A549 (cell line): ENCODE results near the gene ADCY2. TPM values are rescaled to one million over a fixed set of nuclear protein-coding genes. Genes with fewer than 3 reads are reported as not detected.

Experiments
- ATAC-seq, 2 experiments: fragments of 200-7000 bp in 1 of 2; fragments of >200 bp in 1 of 2; cut with Nextera tagmentation in 1 of 2; cut with Tn5 transposase in 1 of 2; 3 replicates each; pipeline versions ENCODE4 v1.8.0 to v1.9.1; 2018 to 2020; ENCODE audit warnings: mild to moderate bottlenecking in 1 of 2, moderate library complexity in 1 of 2
- CTCF ChIA-PET: fragments of 300-600 bp; sonication (Branson Sonifier 250); formaldehyde crosslinking; extraction: SDS; loops from one replicate; lab custom pipeline; 2021; ENCODE audit warnings: antibody characterized with exemption, inconsistent platforms; lab: Yijun Ruan, JAX
- POLR2A ChIA-PET: fragments of 350-600 bp; formaldehyde crosslinking; extraction: SDS; loops from one replicate; lab custom pipeline; 2021; ENCODE audit warnings: antibody characterized with exemption, inconsistent platforms; lab: Yijun Ruan, JAX
- DNase-seq, 2 experiments: peaks; one replicate each; pipeline versions ENCODE4 v3.0.0 to v3.0.0-alpha.2; 2011 to 2016; ENCODE audit warnings: low read depth in 1 of 2, low spot score in 1 of 2
- FAIRE-seq: peaks from 2 replicates; lab custom pipeline; 2011; peaks lifted over from hg19 to GRCh38; lab: Jason Lieb, UNC
- H3K27ac ChIP-seq, 2 experiments: fragments of >200 bp; sonication (Bioruptor Twin); formaldehyde crosslinking; 3 replicates each; pipeline ENCODE4 v1.5.1; 2016 to 2017
- H3K4me1 ChIP-seq: fragments of >200 bp; sonication (Bioruptor Twin); formaldehyde crosslinking; 3 replicates; pipeline ENCODE4 v1.6.1; 2016
- H3K4me2 ChIP-seq: fragments of >200 bp; sonication (Bioruptor Twin); formaldehyde crosslinking; 3 replicates; pipeline ENCODE4 v1.6.1; 2016
- H3K4me3 ChIP-seq: fragments of >200 bp; sonication (Bioruptor Twin); formaldehyde crosslinking; 3 replicates; pipeline ENCODE4 v1.5.1; 2016
- H3K9me3 ChIP-seq: fragments of >200 bp; sonication (Bioruptor Twin); formaldehyde crosslinking; 3 replicates; pipeline ENCODE4 v1.6.1; 2016
- CBX2 ChIP-seq: fragments of 200-600 bp; sonication (generic); IDR thresholded peaks from 2 replicates; pipeline ENCODE4 v1.6.1; 2016; ENCODE audit warnings: low read depth, mild to moderate bottlenecking, borderline replicate concordance
- CEBPB ChIP-seq, 2 experiments: fragments of >200 bp in 1 of 2; sonication (Bioruptor Twin) in 1 of 2; formaldehyde crosslinking in 1 of 2; IDR thresholded peaks; 2 replicates each; pipeline ENCODE4 v1.6.1; 2012 to 2016
- CHD4 ChIP-seq: fragments of 200-600 bp; sonication (generic); IDR thresholded peaks from 2 replicates; pipeline ENCODE4 v1.6.1; 2016; ENCODE audit warnings: antibody characterized with exemption, mild to moderate bottlenecking, borderline replicate concordance
- E2F6 ChIP-seq: IDR thresholded peaks from 2 replicates; pipeline ENCODE4 v1.6.1; 2012; ENCODE audit warnings: low read depth, borderline replicate concordance
- EHMT2 ChIP-seq: fragments of 200-600 bp; sonication (generic); IDR thresholded peaks from 2 replicates; pipeline ENCODE4 v1.6.1; 2016; ENCODE audit warnings: antibody characterized with exemption, low read depth, mild to moderate bottlenecking, moderate library complexity
- FOSL2 ChIP-seq, 2 experiments: fragments of 450-650 bp in 1 of 2; fragments of >200 bp in 1 of 2; sonication (Bioruptor Twin) in 1 of 2; formaldehyde crosslinking; IDR thresholded peaks; 2 replicates each; pipeline versions ENCODE4 v1.5.0 to v1.6.1; 2016 to 2020; ENCODE audit warnings: mild to moderate bottlenecking in 1 of 2, moderate library complexity in 1 of 2
- HEYL ChIP-seq: fragments of 250-450 bp; sonication (Bioruptor Pico); IDR thresholded peaks from 2 replicates; pipeline ENCODE4 v1.8.0; 2021; ENCODE audit warnings: mild to moderate bottlenecking, moderate library complexity
- HMGXB4 ChIP-seq: fragments of 250-450 bp; sonication (Bioruptor Pico); IDR thresholded peaks from 2 replicates; pipeline ENCODE4 v1.5.0; 2021; ENCODE audit warnings: mild to moderate bottlenecking, moderate library complexity, borderline replicate concordance
- HOXA7 ChIP-seq: fragments of 250-450 bp; sonication (Bioruptor Pico); IDR thresholded peaks from 2 replicates; pipeline ENCODE4 v1.5.0; 2020; ENCODE audit warnings: mild to moderate bottlenecking, moderate library complexity
- JUNB ChIP-seq: fragments of >200 bp; sonication (Bioruptor Twin); formaldehyde crosslinking; IDR thresholded peaks from 2 replicates; pipeline ENCODE4 v1.6.1; 2016
- KDM5A ChIP-seq: fragments of 200-600 bp; sonication (generic); IDR thresholded peaks from 2 replicates; pipeline ENCODE4 v1.6.1; 2016; ENCODE audit warnings: antibody characterized with exemption, mild to moderate bottlenecking
- MAFK ChIP-seq: fragments of 450-650 bp; IDR thresholded peaks from 2 replicates; pipeline ENCODE4 v1.6.1; 2014; ENCODE audit not compliant: partially characterized antibody
- NFE2L2 ChIP-seq: fragments of 150-350 bp; conservative IDR thresholded peaks from 2 replicates; pipeline ENCODE4 v1.6.1; 2014; ENCODE audit warnings: low read length
- NPAS2 ChIP-seq: fragments of 250-450 bp; sonication (Bioruptor Pico); IDR thresholded peaks from 2 replicates; pipeline ENCODE4 v1.8.0; 2022; ENCODE audit warnings: mild to moderate bottlenecking, moderate library complexity, borderline replicate concordance
- NR3C1 ChIP-seq: fragments of >200 bp; sonication (Bioruptor Twin); formaldehyde crosslinking; IDR thresholded peaks from 3 replicates; pipeline ENCODE4 v1.6.1; 2017
- RFX5 ChIP-seq: fragments of 450-650 bp; IDR thresholded peaks from 2 replicates; pipeline ENCODE4 v1.7.1; 2014; ENCODE audit warnings: antibody characterized with exemption, mild to moderate bottlenecking, moderate library complexity
- RNF2 ChIP-seq: fragments of 200-600 bp; sonication (generic); IDR thresholded peaks from 2 replicates; pipeline ENCODE4 v1.6.1; 2016; ENCODE audit warnings: low read depth, mild to moderate bottlenecking, antibody characterized with exemption, moderate library complexity, borderline replicate concordance
- TP53 ChIP-seq: fragments of 250-450 bp; sonication (Bioruptor Pico); IDR thresholded peaks from 2 replicates; pipeline ENCODE4 v1.5.0; 2021; ENCODE audit warnings: mild to moderate bottlenecking, moderate library complexity
- USF2 ChIP-seq: fragments of 450-650 bp; IDR thresholded peaks from 2 replicates; pipeline ENCODE4 v1.6.1; 2014; ENCODE audit warnings: antibody characterized with exemption
- ZC3H11A ChIP-seq: fragments of 450-650 bp; IDR thresholded peaks from 2 replicates; pipeline ENCODE4 v1.6.1; 2014; ENCODE audit warnings: antibody characterized with exemption, mild to moderate bottlenecking
- ZFP36 ChIP-seq: fragments of 450-650 bp; IDR thresholded peaks from 2 replicates; pipeline ENCODE4 v1.6.1; 2014; ENCODE audit warnings: borderline replicate concordance; ENCODE audit not compliant: partially characterized antibody
- ZNF302 ChIP-seq: fragments of 250-450 bp; sonication (Bioruptor Pico); IDR thresholded peaks from 2 replicates; pipeline ENCODE4 v1.9.0; 2021; ENCODE audit warnings: inconsistent platforms, mild to moderate bottlenecking, moderate library complexity
- WGBS: methylation state at CpG from one replicate; pipeline ENCODE4 v1.1.6; 2017; ENCODE audit errors: missing lambda C conversion rate; 5-methylcytosine and 5-hydroxymethylcytosine counted together
- polyA plus RNA-seq, 4 experiments: library from polyadenylated mRNA; depleted of rRNA in 3 of 4; stranded (reverse); fragments of >200 nt; fragmentation: RNase III in 1 of 4; extraction: RNeasy Plus Mini Kit Qiagen cat#74134 plus additional on column Dnase treatment in 1 of 4; gene quantifications; 2 replicates in 3 of 4; 3 replicates in 1 of 4; pipeline ENCODE4 v1.2.3, GENCODE V29; 2011 to 2017
- TF ChIP-seq, protein P1 (sequence below): fragments of >200 bp; sonication (Bioruptor Twin); formaldehyde crosslinking; IDR thresholded peaks from 3 replicates; pipeline ENCODE4 v1.6.1; 2016

The ADCY2 gene
- polyA plus RNA-seq, 2 of the 4 experiments (the other 2 are of a cell fraction): not detected

DNA sequence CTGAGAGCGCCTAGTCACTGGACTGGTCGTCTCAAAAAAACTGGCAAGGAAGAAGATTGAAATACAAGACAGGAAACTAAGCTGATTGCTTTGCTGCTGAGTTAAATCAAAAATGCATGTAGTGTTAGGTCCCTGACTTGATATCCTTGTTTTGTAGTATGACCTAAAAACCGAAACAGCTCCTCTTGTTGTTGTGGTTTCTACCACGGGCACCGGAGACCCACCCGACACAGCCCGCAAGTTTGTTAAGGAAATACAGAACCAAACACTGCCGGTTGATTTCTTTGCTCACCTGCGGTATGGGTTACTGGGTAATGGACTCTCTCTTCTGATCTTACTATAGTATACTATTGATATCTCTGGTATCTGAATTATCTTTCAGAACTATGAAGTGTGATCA, 477.3 kb downstream of the ADCY2 start:
- FAIRE-seq: no peak
- Histone ChIP-seq H3K27ac (no peak overlapping the region), H3K4me2 (no peak overlapping the region), H3K4me1 (peaks cover 41% of the 10 kb centered on the region), H3K9me3 (no peaks in the 10 kb centered on the region), H3K4me3 (no peak overlapping the region)
- CTCF ChIA-PET: interaction anchor here (2.0 to 2.3 kb wide), 2 partner anchors 9 to 14 kb away, joined by 7 to 10 read pairs; no protein-coding TSS in a partner anchor
- no peak for TF ChIP-seq TP53 (CRISPR knock-in tag)
- no peak for TF ChIP-seq USF2
- no peak for TF ChIP-seq HEYL (CRISPR knock-in tag)
- no peak for TF ChIP-seq ZC3H11A
- TF ChIP-seq RNF2: no peak
- DNase-seq: no peak
- WGBS: 95% methylated on average over 9 of the region's 9 CpGs
- no peak for ATAC-seq
- POLR2A ChIA-PET: no interaction called here

GRCh38 chr5:7874639-7875038, 478.7 kb downstream of the ADCY2 start:
- no peak for FAIRE-seq
- H3K4me2 ChIP-seq: no peak overlapping the region
- POLR2A ChIA-PET: no interaction called here
- no peak for DNase-seq
- no peak for ATAC-seq
- CTCF ChIA-PET: interaction anchor here (0.6 to 1.0 kb wide), 2 partner anchors 12 to 1110 kb away, joined by 4 read pairs; no protein-coding TSS in a partner anchor
- no peak overlapping the region for H3K27ac ChIP-seq
- no peak overlapping the region for H3K4me3 ChIP-seq
- TF ChIP-seq JUNB (no peak), E2F6 (no peak), KDM5A (no peak), FOSL2 (IDR thresholded peaks at IDR 0.05) (no peak), FOSL2 (CRISPR knock-in tag; IDR thresholded peaks at IDR 0.05) (no peak), ZNF302 (CRISPR knock-in tag) (no peak), HMGXB4 (CRISPR knock-in tag) (no peak), CBX2 (no peak), NR3C1 (no peak), MAFK (no peak)
- TF ChIP-seq, protein P1, sequence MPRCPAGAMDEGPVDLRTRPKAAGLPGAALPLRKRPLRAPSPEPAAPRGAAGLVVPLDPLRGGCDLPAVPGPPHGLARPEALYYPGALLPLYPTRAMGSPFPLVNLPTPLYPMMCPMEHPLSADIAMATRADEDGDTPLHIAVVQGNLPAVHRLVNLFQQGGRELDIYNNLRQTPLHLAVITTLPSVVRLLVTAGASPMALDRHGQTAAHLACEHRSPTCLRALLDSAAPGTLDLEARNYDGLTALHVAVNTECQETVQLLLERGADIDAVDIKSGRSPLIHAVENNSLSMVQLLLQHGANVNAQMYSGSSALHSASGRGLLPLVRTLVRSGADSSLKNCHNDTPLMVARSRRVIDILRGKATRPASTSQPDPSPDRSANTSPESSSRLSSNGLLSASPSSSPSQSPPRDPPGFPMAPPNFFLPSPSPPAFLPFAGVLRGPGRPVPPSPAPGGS: no peak
- no peaks in the 10 kb centered on the region for H3K9me3 ChIP-seq
- peaks cover 53% of the 10 kb centered on the region for H3K4me1 ChIP-seq
- 83% methylated on average over 2 of the region's 2 CpGs for WGBS

- Histone ChIP-seq H3K4me2 (no peak overlapping the region), H3K4me1 (peaks cover 55% of the 10 kb centered on the region), H3K4me3 (no peak overlapping the region), H3K9me3 (no peaks in the 10 kb centered on the region), H3K27ac (no peak overlapping the region)
- TF ChIP-seq HOXA7 (CRISPR knock-in tag): no peak
- no peak for TF ChIP-seq ZFP36
- no peak for TF ChIP-seq CBX2
- no peak for TF ChIP-seq NFE2L2
- no peak for TF ChIP-seq HEYL (CRISPR knock-in tag)
- no peak for TF ChIP-seq NPAS2
- no peak for TF ChIP-seq RFX5
- no peak for TF ChIP-seq MAFK
- no peak for TF ChIP-seq KDM5A
- no peak for TF ChIP-seq EHMT2
- no peak for TF ChIP-seq ZNF302 (CRISPR knock-in tag)
- TF ChIP-seq CEBPB (IDR thresholded peaks at IDR 0.05): no peak
- TF ChIP-seq CHD4: no peak
- DNase-seq (no peak), ATAC-seq (no peak), FAIRE-seq (no peak)
- 95% methylated on average over 4 of the region's 4 CpGs for WGBS
- POLR2A ChIA-PET: no interaction called here
- CTCF ChIA-PET: interaction anchor here (1.0 kb wide), 1 partner anchor 11 kb away, joined by 4 read pairs; no protein-coding TSS in a partner anchor
Measured at GRCh38 chr5:7875151-7875550, 479.2 kb downstream of the ADCY2 start.
